Lower leg skin (tissue), 4 donors: ENCODE data around the gene DYNLRB1. TPM values are rescaled to one million over a fixed set of nuclear protein-coding genes. Genes with fewer than 3 reads are reported as not detected.
A peak's percentile ranks its signal among the peaks of the same experiment; 100 is the strongest.

ENCODE experiments used
- DNase-seq, 2 donors: peaks; one replicate each; pipeline ENCODE4 v3.0.0-alpha.2; 2019; ENCODE audit warnings: low spot score in 2 of 2
- H3K4me3 ChIP-seq: fragments of 200-600 bp; sonication (generic); 2 replicates; pipeline ENCODE4 v1.5.1; 2017; ENCODE audit warnings: mild to moderate bottlenecking, low read depth; ENCODE audit not compliant: poor library complexity, severe bottlenecking
- CTCF ChIP-seq, 3 donors: fragments of 450-650 bp; IDR thresholded peaks; one replicate each; pipeline ENCODE4 v1.5.1; 2016; ENCODE audit warnings: antibody characterized with exemption in 3 of 3, mild to moderate bottlenecking in 3 of 3, moderate library complexity in 2 of 3
- POLR2A ChIP-seq, 2 donors: fragments of 450-650 bp; IDR thresholded peaks; one replicate each; pipeline ENCODE4 v1.6.1; 2016 to 2017; ENCODE audit warnings: antibody characterized with exemption in 2 of 2, mild to moderate bottlenecking in 1 of 2, moderate library complexity in 1 of 2
- WGBS, 2 donors: methylation state at CpG; one replicate each; pipeline ENCODE4 v1.1.5; 2018; 5-methylcytosine and 5-hydroxymethylcytosine counted together
- intact Hi-C: fragments of 100-400 bp; cut with DNase I; formaldehyde crosslinking; loops from one replicate; pipeline ENCODE4 v1.15.0; 2023; ENCODE audit warnings: low total_unique reads
- total RNA-seq, 4 donors: library from RNA; depleted of rRNA; stranded (reverse); fragments of >200 nt; gene quantifications; one replicate each; pipeline ENCODE4 v1.1.0, GENCODE V29; 2016

The DYNLRB1 gene
- total RNA-seq, 4 donors from 2014 or later, result 162 to 232 (median 193) TPM

DNA sequence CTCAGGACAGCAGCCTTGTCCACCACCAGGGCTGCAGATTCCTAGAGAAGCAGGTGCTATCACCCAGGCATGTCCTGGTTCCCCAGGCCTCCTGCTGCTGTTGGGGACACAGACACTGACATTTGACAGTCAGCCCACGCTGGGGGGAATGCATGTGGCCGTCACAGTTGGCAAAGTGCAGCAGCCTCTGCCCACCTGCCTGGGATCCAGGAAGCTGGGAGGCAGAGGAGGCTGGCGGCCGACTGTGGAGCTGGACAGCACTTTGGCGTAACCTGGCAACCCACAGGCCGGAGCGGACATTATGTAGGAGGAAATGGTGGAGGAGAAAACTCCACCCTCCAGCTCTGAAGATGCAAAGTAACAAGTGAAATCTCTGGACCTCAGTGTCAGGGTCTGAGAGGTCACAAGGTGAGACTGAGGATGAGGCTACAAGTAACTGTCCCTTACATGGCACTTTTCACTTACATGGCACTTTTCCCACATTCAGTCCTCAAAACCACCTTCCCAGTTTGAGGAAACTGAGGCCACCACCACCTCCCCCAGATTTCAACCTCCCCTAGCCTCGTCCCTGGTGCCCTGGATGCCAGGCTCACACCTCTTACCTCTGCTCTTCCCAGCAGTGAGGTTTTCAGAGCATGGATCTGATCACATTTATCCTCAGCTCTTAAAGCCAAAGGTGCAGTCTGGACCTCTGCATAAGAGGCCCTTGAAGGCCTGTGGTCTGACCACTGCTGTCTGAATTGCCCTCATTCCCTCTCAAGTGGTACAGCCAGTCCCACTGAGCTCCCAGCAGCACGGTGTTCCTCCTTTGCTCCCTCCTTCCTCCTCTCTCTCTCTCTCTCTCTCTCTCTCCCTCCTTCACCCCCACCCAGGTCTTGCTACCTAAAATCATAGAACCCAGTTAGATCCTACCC lies 51.0 kb downstream of the DYNLRB1 start:
- no peak for TF ChIP-seq POLR2A (IDR thresholded peaks at IDR 0.05)
- no peak for DNase-seq
- WGBS, 2 donors, result 91 to 94% methylated on average over 9 of the region's 9 CpGs
- H3K4me3 ChIP-seq, result no peak overlapping the region
- intact Hi-C loops, result no loop called here

DNA sequence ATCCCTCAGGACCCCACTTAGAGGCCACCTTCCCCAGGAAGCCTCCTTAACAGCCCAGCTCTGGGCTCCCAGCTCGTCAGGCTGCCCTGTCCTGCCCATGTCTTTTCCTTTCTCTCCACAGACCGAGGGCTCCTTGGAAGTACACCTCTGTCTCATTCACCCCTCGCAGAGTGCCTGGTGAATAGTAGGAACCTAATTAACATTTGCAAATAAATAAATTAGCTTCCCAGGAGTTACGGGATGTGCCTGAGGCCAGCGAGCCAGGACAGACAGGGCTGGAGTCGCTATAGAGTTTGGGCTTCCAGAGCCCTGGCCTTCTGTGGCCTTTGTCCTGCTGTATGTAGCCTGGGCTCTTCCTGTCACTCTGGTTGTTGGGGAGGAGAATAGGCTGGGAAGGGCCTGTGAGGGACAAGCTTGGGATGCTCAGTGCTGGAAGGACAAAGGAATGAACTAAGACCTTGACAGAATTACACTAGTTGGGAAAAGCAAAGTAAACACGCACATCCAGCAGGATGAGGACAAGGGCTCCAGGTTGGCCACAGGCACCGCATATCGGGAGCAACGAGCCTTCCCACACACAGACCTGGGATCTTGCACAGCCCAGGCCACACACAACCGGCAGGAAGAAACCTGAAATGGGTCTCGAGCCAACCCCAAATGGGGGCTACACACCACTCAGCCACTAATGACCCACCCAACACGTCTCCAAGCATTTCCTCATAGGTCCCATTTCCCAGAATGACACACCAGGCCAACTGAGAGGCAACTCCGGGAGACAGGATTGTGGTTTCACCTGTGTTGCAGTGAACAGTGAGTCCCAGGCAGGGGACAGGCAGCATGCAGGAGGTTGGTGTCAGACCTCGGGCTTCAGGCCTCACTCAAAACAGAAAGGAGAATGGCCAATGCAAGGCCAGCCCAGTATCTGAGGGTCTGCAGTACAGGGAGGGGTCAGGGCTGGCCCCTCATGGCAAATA lies 52.0 kb downstream of the DYNLRB1 start:
- TF ChIP-seq POLR2A (IDR thresholded peaks at IDR 0.05) (no peak), CTCF (IDR thresholded peaks at IDR 0.05) (no peak)
- intact Hi-C loops, result no loop called here
- H3K4me3 ChIP-seq, result no peak overlapping the region
- DNase-seq, result no peak
- WGBS, 2 donors, result 94 to 95% methylated on average over 15 of the region's 15 CpGs

DNA sequence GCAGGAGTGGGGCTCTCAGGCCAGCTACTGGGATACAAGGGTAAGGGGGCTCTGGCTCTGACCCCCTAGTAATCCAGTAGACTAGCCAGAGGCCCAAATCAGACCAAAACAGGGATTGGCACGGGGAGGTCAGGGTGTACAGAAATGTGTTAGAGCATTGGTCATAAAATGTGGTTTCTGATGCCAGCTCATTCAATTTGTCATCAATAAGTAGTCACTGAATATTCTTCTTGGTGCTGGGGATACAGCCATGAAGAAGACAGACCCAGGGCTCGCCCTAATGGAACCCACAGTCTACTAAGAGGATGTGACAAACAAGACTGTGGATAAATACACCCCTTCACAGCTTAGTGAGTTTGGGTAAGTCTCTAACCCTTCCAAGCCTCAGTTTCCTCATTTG lies 53.4 kb downstream of the DYNLRB1 start:
- intact Hi-C loops, result no loop called here
- H3K4me3 ChIP-seq, result no peak overlapping the region
- 86 to 91% methylated on average over 2 of the region's 2 CpGs for WGBS, 2 donors
- no peak for DNase-seq
- TF ChIP-seq CTCF (IDR thresholded peaks at IDR 0.05) (no peak), POLR2A (IDR thresholded peaks at IDR 0.05) (no peak)

GRCh38 chr20:34570859-34571306 lies 54.7 kb downstream of the DYNLRB1 start:
- WGBS, 2 donors, result 67 to 71% methylated on average over 3 of the region's 3 CpGs
- intact Hi-C loops, result loop anchor here (10.0 kb wide), 1 partner anchor 134 kb away; the partner anchor contains the start of gene TP53INP2
- no peak for TF ChIP-seq CTCF (IDR thresholded peaks at IDR 0.05)
- TF ChIP-seq POLR2A (IDR thresholded peaks at IDR 0.05), result no peak
- no peak overlapping the region for H3K4me3 ChIP-seq
- DNase-seq, result no peak

- no peak overlapping the region for H3K4me3 ChIP-seq
- TF ChIP-seq CTCF (IDR thresholded peaks at IDR 0.05), result no peak
- TF ChIP-seq POLR2A (IDR thresholded peaks at IDR 0.05), result no peak
- 86 to 92% methylated on average over 5 of the region's 5 CpGs for WGBS, 2 donors
- intact Hi-C loops, result loop anchor here (10.0 kb wide), 1 partner anchor 133 kb away; the partner anchor contains the start of gene TP53INP2
- peak in 1 of 2 donors; percentile 46 for DNase-seq
These were observed 55.5 kb downstream of the DYNLRB1 start for GRCh38 chr20:34571753-34572152.
